Measurements from ENCODE around the gene TCIRG1.

GRCh38 chr11:68099474-68100405 lies 60.9 kb downstream of the TCIRG1 start:
- TF ChIP-seq CTCF (IDR thresholded peaks at IDR 0.05) (no peak), EP300 (IDR thresholded peaks at IDR 0.05; ENCODE audit: low read depth) (no peak), POLR2A (IDR thresholded peaks at IDR 0.05) (no peak), POLR2AphosphoS5 (IDR thresholded peaks at IDR 0.05) (no peak)
